NCI-H2196 (cell line): ENCODE data around the gene RRP9.
"Not testable (repeated sequence)": the region's sequence is repeated elsewhere in the genome, so short reads cannot be mapped to it uniquely, and the experiment has no call there.

Source experiments
- DNase-seq: peaks from one replicate; lab custom pipeline; 2025; ENCODE audit not compliant: unreplicated experiment; lab: John Stamatoyannopoulos, UW

The RRP9 gene

GRCh38 chr3:51941798-51942602, at the start of gene RRP9, which contains the start of gene PARP3:
TSS of gene RRP9 (minus strand) at chr3:51941904. CDS start at chr3:51941867, 37 bp downstream.
TSS of gene PARP3 (plus strand) at chr3:51942363. CDS start at chr3:51943356, 993 bp downstream.
- DNase-seq: peak; percentile 95

GRCh38 chr3:51990501-51990971, 48.8 kb upstream of the RRP9 start:
- DNase-seq: not testable (repeated sequence)

- no peak for DNase-seq
Measured at GRCh38 chr3:51988286-51989146, 46.8 kb upstream of the RRP9 start.

- DNase-seq: no peak
Measured at GRCh38 chr3:51987568-51987967, 45.9 kb upstream of the RRP9 start.

GRCh38 chr3:51986010-51986947, 44.6 kb upstream of the RRP9 start:
- DNase-seq: no peak

- DNase-seq: no peak
Measured at GRCh38 chr3:51985063-51985462, 43.4 kb upstream of the RRP9 start.

GRCh38 chr3:51984269-51984647, 42.6 kb upstream of the RRP9 start:
- DNase-seq: no peak

- no peak for DNase-seq
Measured at GRCh38 chr3:51983578-51984268, 42.0 kb upstream of the RRP9 start.

- DNase-seq: peak; percentile 66
Measured at GRCh38 chr3:51982838-51983577, 41.3 kb upstream of the RRP9 start, which contains the start of gene ACY1. TSS of gene ACY1 (plus strand) at chr3:51983535. CDS start at chr3:51984065, 530 bp downstream.

- peak; percentile 30 for DNase-seq
Measured at GRCh38 chr3:51982352-51982837, 40.7 kb upstream of the RRP9 start.

- no peak for DNase-seq
Measured at GRCh38 chr3:51980253-51980652, 38.5 kb upstream of the RRP9 start.

GRCh38 chr3:51978143-51978502, 36.4 kb upstream of the RRP9 start:
- DNase-seq: no peak

GRCh38 chr3:51977446-51978142, 35.9 kb upstream of the RRP9 start:
- no peak for DNase-seq

- DNase-seq: peak; percentile 19
Measured at GRCh38 chr3:51975852-51976549, 34.3 kb upstream of the RRP9 start.

GRCh38 chr3:51974963-51975851, 33.5 kb upstream of the RRP9 start, which contains the start of gene ABHD14A:
TSS of gene ABHD14A (plus strand) at chr3:51975064. CDS start at chr3:51975136, 72 bp downstream.
- DNase-seq: peak; percentile 38

GRCh38 chr3:51974277-51974962, 32.7 kb upstream of the RRP9 start:
- DNase-seq: no peak
